ENCODE results near the gene KCNJ9. TPM values are rescaled to one million over a fixed set of nuclear protein-coding genes. Genes with fewer than 3 reads are reported as not detected.
"Not testable (repeated sequence)": the region's sequence is repeated elsewhere in the genome, so short reads cannot be mapped to it uniquely, and the experiment has no call there.

KCNJ9 gene
- total and polyA plus RNA-seq, 10 of the 15 experiments (the other 5 are each of a cell fraction or from before 2014, with no cell fraction given): 0.12 TPM; not detected in 9

DNA sequence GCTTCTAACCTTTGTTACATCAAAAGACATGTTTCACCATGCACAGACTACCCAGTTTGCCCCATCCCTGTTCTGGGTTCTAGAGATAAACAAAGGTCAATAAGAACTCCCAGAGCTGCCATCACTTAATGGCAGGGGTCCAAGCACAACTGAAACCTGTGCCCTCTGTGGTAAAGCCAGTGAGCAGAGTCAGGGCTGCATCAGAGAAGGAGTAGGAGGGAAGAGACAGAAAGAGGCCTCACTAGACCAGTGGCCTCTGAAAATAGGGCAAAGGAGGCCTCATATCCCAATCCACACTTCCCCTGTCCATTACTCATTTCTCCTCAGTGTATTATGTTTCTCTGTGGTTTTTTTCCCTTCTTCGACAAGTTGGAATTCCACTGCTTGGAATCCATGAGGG, 44.4 kb downstream of the KCNJ9 start (continued):
- TF ChIP-seq, protein P1, sequence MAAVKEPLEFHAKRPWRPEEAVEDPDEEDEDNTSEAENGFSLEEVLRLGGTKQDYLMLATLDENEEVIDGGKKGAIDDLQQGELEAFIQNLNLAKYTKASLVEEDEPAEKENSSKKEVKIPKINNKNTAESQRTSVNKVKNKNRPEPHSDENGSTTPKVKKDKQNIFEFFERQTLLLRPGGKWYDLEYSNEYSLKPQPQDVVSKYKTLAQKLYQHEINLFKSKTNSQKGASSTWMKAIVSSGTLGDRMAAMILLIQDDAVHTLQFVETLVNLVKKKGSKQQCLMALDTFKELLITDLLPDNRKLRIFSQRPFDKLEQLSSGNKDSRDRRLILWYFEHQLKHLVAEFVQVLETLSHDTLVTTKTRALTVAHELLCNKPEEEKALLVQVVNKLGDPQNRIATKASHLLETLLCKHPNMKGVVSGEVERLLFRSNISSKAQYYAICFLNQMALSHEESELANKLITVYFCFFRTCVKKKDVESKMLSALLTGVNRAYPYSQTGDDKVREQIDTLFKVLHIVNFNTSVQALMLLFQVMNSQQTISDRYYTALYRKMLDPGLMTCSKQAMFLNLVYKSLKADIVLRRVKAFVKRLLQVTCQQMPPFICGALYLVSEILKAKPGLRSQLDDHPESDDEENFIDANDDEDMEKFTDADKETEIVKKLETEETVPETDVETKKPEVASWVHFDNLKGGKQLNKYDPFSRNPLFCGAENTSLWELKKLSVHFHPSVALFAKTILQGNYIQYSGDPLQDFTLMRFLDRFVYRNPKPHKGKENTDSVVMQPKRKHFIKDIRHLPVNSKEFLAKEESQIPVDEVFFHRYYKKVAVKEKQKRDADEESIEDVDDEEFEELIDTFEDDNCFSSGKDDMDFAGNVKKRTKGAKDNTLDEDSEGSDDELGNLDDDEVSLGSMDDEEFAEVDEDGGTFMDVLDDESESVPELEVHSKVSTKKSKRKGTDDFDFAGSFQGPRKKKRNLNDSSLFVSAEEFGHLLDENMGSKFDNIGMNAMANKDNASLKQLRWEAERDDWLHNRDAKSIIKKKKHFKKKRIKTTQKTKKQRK (IDR thresholded peaks at IDR 0.05; ENCODE audit: low read depth, low read length): no peak
- TF ChIP-seq ATF7 (IDR thresholded peaks at IDR 0.05; ENCODE audit: low read depth) (no peak), JUNB (IDR thresholded peaks at IDR 0.05) (no peak), ZZZ3 (IDR thresholded peaks at IDR 0.05; ENCODE audit: control insufficient read depth, insufficient read length, low read depth) (no peak), BCL11A (IDR thresholded peaks at IDR 0.05; ENCODE audit: low read depth, low read length) (no peak), RAD21 (IDR thresholded peaks at IDR 0.05; ENCODE audit: insufficient read depth, low read depth, low read length) (no peak), SP1 (IDR thresholded peaks at IDR 0.05; ENCODE audit: low read depth, low read length) (no peak), SMAD5 (IDR thresholded peaks at IDR 0.05; ENCODE audit: low read depth) (no peak)
- TF ChIP-seq, protein P2, sequence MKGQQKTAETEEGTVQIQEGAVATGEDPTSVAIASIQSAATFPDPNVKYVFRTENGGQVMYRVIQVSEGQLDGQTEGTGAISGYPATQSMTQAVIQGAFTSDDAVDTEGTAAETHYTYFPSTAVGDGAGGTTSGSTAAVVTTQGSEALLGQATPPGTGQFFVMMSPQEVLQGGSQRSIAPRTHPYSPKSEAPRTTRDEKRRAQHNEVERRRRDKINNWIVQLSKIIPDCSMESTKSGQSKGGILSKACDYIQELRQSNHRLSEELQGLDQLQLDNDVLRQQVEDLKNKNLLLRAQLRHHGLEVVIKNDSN (IDR thresholded peaks at IDR 0.05; ENCODE audit: borderline replicate concordance, extremely low read length, insufficient read depth, low read depth, low read length): no peak
- TF ChIP-seq, protein P3, sequence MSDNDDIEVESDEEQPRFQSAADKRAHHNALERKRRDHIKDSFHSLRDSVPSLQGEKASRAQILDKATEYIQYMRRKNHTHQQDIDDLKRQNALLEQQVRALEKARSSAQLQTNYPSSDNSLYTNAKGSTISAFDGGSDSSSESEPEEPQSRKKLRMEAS (IDR thresholded peaks at IDR 0.05; ENCODE audit: low read depth, low read length): no peak

DNA sequence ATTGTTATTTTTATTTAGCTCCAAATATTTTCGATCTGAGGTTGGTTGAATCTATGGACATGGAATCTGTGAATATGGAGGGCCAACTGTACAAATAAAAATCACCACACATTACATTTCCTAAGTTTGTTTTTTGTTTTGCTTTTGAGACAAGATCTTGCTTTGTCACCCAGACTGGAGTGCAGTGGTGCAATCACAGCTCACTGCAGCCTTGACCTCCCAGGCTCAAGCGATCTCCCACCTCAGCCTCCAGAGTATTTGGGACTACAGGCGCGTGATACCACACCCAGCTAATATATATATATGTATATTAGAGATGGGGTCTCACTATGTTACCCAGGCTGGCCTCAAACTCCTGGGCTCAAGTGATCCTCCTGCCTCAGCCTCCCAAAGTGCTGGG, 45.0 kb downstream of the KCNJ9 start:
- 85% methylated on average over 2 of the region's 4 CpGs for WGBS (ENCODE audit: insufficient coverage, insufficient replicate concordance, low lambda C conversion rate, missing lambda C conversion rate)
- ATAC-seq; H3K4me1 ChIP-seq (ENCODE audit: control insufficient read depth, insufficient read depth, low read length); in situ Hi-C loops (cut with MboI); H3K9ac ChIP-seq (ENCODE audit: control insufficient read depth, insufficient read depth, low read length); intact Hi-C loops (cut with micrococcal nuclease; ENCODE audit: unreplicated experiment); H3K36me3 ChIP-seq (ENCODE audit: control insufficient read depth in 2 of 2, insufficient read depth in 2 of 2, low read length in 1 of 2); H2AFZ ChIP-seq (ENCODE audit: control insufficient read depth, low read depth, low read length); BruUV-seq (replicated peaks); RAD21 ChIA-PET (ENCODE audit: unreplicated experiment); H3K9me3 ChIP-seq (replicated peaks; ENCODE audit: control insufficient read depth, insufficient read depth, low read length); H3K79me2 ChIP-seq (ENCODE audit: control insufficient read depth, insufficient read depth, low read length); DNase-seq (ENCODE audit: low read depth, low spot score); FAIRE-seq; H3K4me2 ChIP-seq (ENCODE audit: control insufficient read depth, insufficient read depth); H3K4me3 ChIP-seq; H3K27ac ChIP-seq (ENCODE audit: control insufficient read depth, insufficient read depth); H3K27me3 ChIP-seq (replicated peaks in 1 of 2; ENCODE audit: control insufficient read depth in 2 of 2, insufficient read depth in 2 of 2, low read length in 1 of 2); H4K20me1 ChIP-seq (ENCODE audit: control insufficient read depth, insufficient read depth): not testable (repeated sequence)
- ChIA-PET SMC1A (ENCODE audit: uncharacterized antibody, unreplicated experiment) (interaction anchor here (0.8 to 1.3 kb wide), 2 partner anchors 20 to 36 kb away, joined by 3 read pairs; no protein-coding TSS in a partner anchor), CTCF (interaction anchor here (1.0 to 1.2 kb wide), 2 partner anchors 33 to 40 kb away, joined by 3 to 4 read pairs; no protein-coding TSS in a partner anchor), POLR2A (interaction anchor here (0.6 kb wide), 1 partner anchor 220 kb away, joined by 3 read pairs; no protein-coding TSS in a partner anchor)
